HepG2 (cell line): Measurements from ENCODE around the gene DAG1. TPM values are rescaled to one million over a fixed set of nuclear protein-coding genes. Genes with fewer than 3 reads are reported as not detected.

Source experiments
- FOXA3 ChIP-seq: IDR thresholded peaks from 2 replicates; pipeline ENCODE4 v1.6.1; 2016; ENCODE audit warnings: missing genetic modification reagents, missing compliant biosample characterization
- FOXJ3 ChIP-seq: sonication (generic); formaldehyde crosslinking; IDR thresholded peaks from 2 replicates; pipeline ENCODE4 v1.4.0; 2020; ENCODE audit warnings: missing genetic modification reagents, mild to moderate bottlenecking, borderline replicate concordance
- HOXA5 ChIP-seq: sonication (generic); formaldehyde crosslinking; IDR thresholded peaks from 2 replicates; pipeline ENCODE4 v1.4.0; 2020; ENCODE audit warnings: missing genetic modification reagents
- ISL2 ChIP-seq: sonication (generic); formaldehyde crosslinking; IDR thresholded peaks from 2 replicates; pipeline ENCODE4 v1.5.0; 2020; ENCODE audit warnings: missing genetic modification reagents
- KMT2B ChIP-seq: IDR thresholded peaks from 2 replicates; pipeline ENCODE4 v1.6.1; 2016; ENCODE audit warnings: missing genetic modification reagents, missing compliant biosample characterization
- MXD1 ChIP-seq: sonication (generic); formaldehyde crosslinking; IDR thresholded peaks from 2 replicates; pipeline ENCODE4 v1.4.0; 2020; ENCODE audit warnings: mild to moderate bottlenecking, missing genetic modification reagents
- NFIC ChIP-seq: IDR thresholded peaks from 2 replicates; pipeline ENCODE4 v1.6.1; 2012; ENCODE audit warnings: mild to moderate bottlenecking, low read length, inconsistent platforms
- NR2F6 ChIP-seq, 2 experiments: IDR thresholded peaks; 2 replicates each; pipeline ENCODE4 v1.6.1; 2016; ENCODE audit warnings: antibody characterized with exemption in 1 of 2, mild to moderate bottlenecking in 1 of 2
- PHF21A ChIP-seq: sonication (generic); formaldehyde crosslinking; IDR thresholded peaks from 2 replicates; pipeline ENCODE4 v1.5.0; 2020; ENCODE audit warnings: mild to moderate bottlenecking, missing genetic modification reagents
- PHF8 ChIP-seq: sonication (generic); formaldehyde crosslinking; IDR thresholded peaks from 2 replicates; pipeline ENCODE4 v1.5.0; 2020; ENCODE audit warnings: missing genetic modification reagents
- RARA ChIP-seq: IDR thresholded peaks from 2 replicates; pipeline ENCODE4 v1.6.1; 2016; ENCODE audit warnings: missing genetic modification reagents, missing compliant biosample characterization
- RBFOX2 ChIP-seq: fragments of 200-400 bp; formaldehyde crosslinking; IDR thresholded peaks from 2 replicates; pipeline ENCODE4 v1.6.1; 2017; ENCODE audit warnings: low read depth, mild to moderate bottlenecking, low read length
- RNF219 ChIP-seq: sonication (generic); formaldehyde crosslinking; IDR thresholded peaks from 2 replicates; pipeline ENCODE4 v1.5.0; 2020; ENCODE audit warnings: mild to moderate bottlenecking, missing genetic modification reagents
- SALL2 ChIP-seq: sonication (generic); formaldehyde crosslinking; IDR thresholded peaks from 2 replicates; pipeline ENCODE4 v1.8.1; 2023; ENCODE audit warnings: mild to moderate bottlenecking, missing genetic modification reagents, inconsistent platforms
- SOX13 ChIP-seq, 3 experiments: fragments of 450-650 bp in 1 of 3; sonication (generic) in 1 of 3; formaldehyde crosslinking in 1 of 3; IDR thresholded peaks in 2 of 3; conservative IDR thresholded peaks in 1 of 3; 2 replicates each; pipeline versions ENCODE4 v1.5.0 to v1.6.1; 2016 to 2020; ENCODE audit warnings: antibody characterized with exemption in 1 of 3, mild to moderate bottlenecking in 1 of 3, missing compliant biosample characterization in 1 of 3, missing genetic modification reagents in 1 of 3, moderate library complexity in 1 of 3
- SOX5 ChIP-seq: IDR thresholded peaks from 2 replicates; pipeline ENCODE4 v1.6.1; 2016; ENCODE audit warnings: borderline replicate concordance
- TAF1 ChIP-seq: sonication (generic); formaldehyde crosslinking; IDR thresholded peaks from 2 replicates; pipeline ENCODE4 v1.4.0; 2020; ENCODE audit warnings: missing genetic modification reagents
- YEATS4 ChIP-seq: sonication (generic); formaldehyde crosslinking; IDR thresholded peaks from 2 replicates; pipeline ENCODE4 v1.4.0; 2020; ENCODE audit warnings: missing genetic modification reagents, borderline replicate concordance
- ZFP1 ChIP-seq: IDR thresholded peaks from 2 replicates; pipeline ENCODE4 v1.6.1; 2016
- ZFX ChIP-seq: sonication (generic); formaldehyde crosslinking; IDR thresholded peaks from 2 replicates; pipeline ENCODE4 v1.4.0; 2020; ENCODE audit warnings: mild to moderate bottlenecking, low read depth, missing genetic modification reagents, moderate library complexity
- ZMYM2 ChIP-seq: sonication (generic); formaldehyde crosslinking; IDR thresholded peaks from 2 replicates; pipeline ENCODE4 v1.8.0; 2022; ENCODE audit warnings: mild to moderate bottlenecking, missing genetic modification reagents
- ZMYM4 ChIP-seq: sonication (generic); formaldehyde crosslinking; IDR thresholded peaks from 2 replicates; pipeline ENCODE4 v1.8.1; 2023; ENCODE audit warnings: mild to moderate bottlenecking, missing genetic modification reagents
- ZNF136 ChIP-seq: sonication (generic); formaldehyde crosslinking; IDR thresholded peaks from 2 replicates; pipeline ENCODE4 v1.8.1; 2022; ENCODE audit warnings: low read depth, mild to moderate bottlenecking, moderate library complexity, missing genetic modification reagents
- ZNF354B ChIP-seq: sonication (generic); formaldehyde crosslinking; IDR thresholded peaks from 2 replicates; pipeline ENCODE4 v1.8.0; 2022; ENCODE audit warnings: mild to moderate bottlenecking, missing genetic modification reagents
- ZNF883 ChIP-seq: sonication (generic); formaldehyde crosslinking; IDR thresholded peaks from 2 replicates; pipeline ENCODE4 v1.5.1; 2020; ENCODE audit warnings: mild to moderate bottlenecking, missing genetic modification reagents; ENCODE audit errors: not compliant biosample characterization
- polyA plus RNA-seq, 8 experiments: library from polyadenylated mRNA; depleted of rRNA in 3 of 8; stranded (reverse) in 7 of 8; unstranded in 1 of 8; fragments of >200 nt; fragmentation: Illumina TruSeq in 4 of 8; extraction: Trizol in 4 of 8; gene quantifications; 2 replicates each; pipeline versions ENCODE4 v1.2.1 to v1.2.3, GENCODE V29; 2011 to 2016; ENCODE audit warnings: low read depth in 4 of 8, missing spikeins in 1 of 8, mixed read lengths in 1 of 8; ENCODE audit not compliant: insufficient read depth in 1 of 8
- total RNA-seq, 5 experiments: library from RNA; depleted of rRNA; stranded (reverse); fragments of >200 nt; fragmentation: Illumina TruSeq; extraction: Trizol; gene quantifications; 2 replicates each; pipeline ENCODE4 v1.2.3, GENCODE V29; 2016; ENCODE audit warnings: low read depth in 1 of 5
- TF ChIP-seq, protein P1 (sequence below): sonication (generic); formaldehyde crosslinking; IDR thresholded peaks from 2 replicates; pipeline ENCODE4 v1.5.1; 2020; ENCODE audit warnings: missing genetic modification reagents, mild to moderate bottlenecking, borderline replicate concordance

The DAG1 gene
- total and polyA plus RNA-seq, 2 of the 13 experiments (the other 11 are each of a cell fraction or from before 2014, with no cell fraction given): 47.3 to 50.4 TPM

DNA sequence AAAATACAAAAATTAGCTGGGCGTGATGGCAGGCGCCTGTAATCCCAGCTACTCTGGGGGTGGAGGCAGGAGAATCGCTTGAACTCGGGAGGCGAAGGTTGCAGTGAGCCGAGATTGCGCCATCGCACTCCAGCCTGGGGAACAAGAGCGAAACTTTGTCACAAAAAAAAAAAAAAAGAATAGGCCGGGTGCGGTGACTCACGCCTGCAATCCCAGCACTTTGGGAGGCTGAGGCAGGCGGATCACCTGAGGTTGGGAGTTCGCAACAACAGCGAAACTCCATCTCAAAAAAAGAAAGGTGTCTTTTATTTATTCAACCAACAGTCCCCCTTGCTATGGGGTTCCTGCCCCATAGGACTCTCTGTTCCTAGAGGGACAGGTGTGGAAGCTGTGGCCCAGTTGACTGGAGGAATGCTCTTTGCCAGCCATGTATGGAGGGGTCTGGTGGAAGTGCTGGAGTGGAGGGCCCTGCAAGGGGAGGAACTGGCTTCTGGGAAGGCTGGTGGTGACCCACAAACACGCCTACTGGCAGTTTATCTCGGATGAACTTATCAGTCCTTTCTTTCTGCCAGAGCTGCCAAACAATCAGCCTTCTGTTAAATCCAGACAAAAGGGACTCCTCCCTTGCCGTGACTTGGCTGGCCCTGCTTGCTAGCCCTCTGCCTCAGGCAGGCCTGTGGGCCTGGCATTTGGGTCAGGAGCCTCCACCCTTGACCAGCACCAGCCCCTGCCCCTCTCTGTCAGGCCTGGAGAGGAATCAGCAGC, 4.6 kb upstream of the DAG1 start (continued):
- TF ChIP-seq NR2F6 (IDR thresholded peaks at IDR 0.05) (no peak), NR2F6 (CRISPR knock-in tag; IDR thresholded peaks at IDR 0.05) (0 out of 2 replicates have a peak, but pooled peaks have one; percentile 19), HOXA5 (CRISPR knock-in tag) (0 out of 2 replicates have a peak, but pooled peaks have one; percentile 23), SALL2 (CRISPR knock-in tag) (0 out of 2 replicates have a peak, but pooled peaks have one; percentile 17), ZMYM2 (CRISPR knock-in tag) (peak; percentile 72; the same call in 1 of the 2 replicates), MXD1 (CRISPR knock-in tag) (0 out of 2 replicates have a peak, but pooled peaks have one; percentile 54), RBFOX2 (peak; percentile 56), ZNF883 (peak; percentile 34), NFIC (0 out of 2 replicates have a peak, but pooled peaks have one; percentile 20), FOXJ3 (CRISPR knock-in tag) (no peak), SOX13 (IDR thresholded peaks at IDR 0.05) (no peak; the same call in 1 of the 2 replicates), SOX13 (CRISPR knock-in tag; conservative IDR thresholded peaks at IDR 0.05 in 1 of 2, IDR thresholded peaks at IDR 0.05 in 1 of 2) (peak in 1 of 2 experiments; percentile 82; a peak in 2 of 4 replicates), TAF1 (CRISPR knock-in tag) (peak; percentile 52), ZFP1 (CRISPR knock-in tag) (no peak), RARA (CRISPR knock-in tag) (peak; percentile 3; the same call in 1 of the 2 replicates), SOX5 (peak; percentile 44; the same call in 1 of the 2 replicates), ZMYM4 (CRISPR knock-in tag) (0 out of 2 replicates have a peak, but pooled peaks have one; percentile 49), KMT2B (CRISPR knock-in tag) (0 out of 2 replicates have a peak, but pooled peaks have one; percentile 11), RNF219 (CRISPR knock-in tag) (no peak), ZNF354B (CRISPR knock-in tag) (no peak), ZFX (peak; percentile 73), PHF8 (CRISPR knock-in tag) (no peak), ISL2 (CRISPR knock-in tag) (peak; percentile 36; the same call in 1 of the 2 replicates), FOXA3 (CRISPR knock-in tag) (peak; percentile 16; the same call in 1 of the 2 replicates), YEATS4 (CRISPR knock-in tag) (peak; percentile 27; the same call in 1 of the 2 replicates), PHF21A (CRISPR knock-in tag) (0 out of 2 replicates have a peak, but pooled peaks have one; percentile 57), ZNF136 (CRISPR knock-in tag) (0 out of 2 replicates have a peak, but pooled peaks have one; percentile 32)
- TF ChIP-seq, protein P1, sequence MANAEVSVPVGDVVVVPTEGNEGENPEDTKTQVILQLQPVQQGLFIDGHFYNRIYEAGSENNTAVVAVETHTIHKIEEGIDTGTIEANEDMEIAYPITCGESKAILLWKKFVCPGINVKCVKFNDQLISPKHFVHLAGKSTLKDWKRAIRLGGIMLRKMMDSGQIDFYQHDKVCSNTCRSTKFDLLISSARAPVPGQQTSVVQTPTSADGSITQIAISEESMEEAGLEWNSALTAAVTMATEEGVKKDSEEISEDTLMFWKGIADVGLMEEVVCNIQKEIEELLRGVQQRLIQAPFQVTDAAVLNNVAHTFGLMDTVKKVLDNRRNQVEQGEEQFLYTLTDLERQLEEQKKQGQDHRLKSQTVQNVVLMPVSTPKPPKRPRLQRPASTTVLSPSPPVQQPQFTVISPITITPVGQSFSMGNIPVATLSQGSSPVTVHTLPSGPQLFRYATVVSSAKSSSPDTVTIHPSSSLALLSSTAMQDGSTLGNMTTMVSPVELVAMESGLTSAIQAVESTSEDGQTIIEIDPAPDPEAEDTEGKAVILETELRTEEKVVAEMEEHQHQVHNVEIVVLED: peak; percentile 36; the same call in 1 of the 2 replicates
